Epithelial cell of esophagus (primary cell): ENCODE data around the gene PPP1R18.
"Not testable (repeated sequence)": the region's sequence is repeated elsewhere in the genome, so short reads cannot be mapped to it uniquely, and the experiment has no call there.

Source experiments
- DNase-seq: peaks from one replicate; pipeline ENCODE4 v3.0.0; 2010; ENCODE audit warnings: low read depth
- H3K4me3 ChIP-seq: 2 replicates; pipeline ENCODE4 v1.5.1; 2011; ENCODE audit warnings: mild to moderate bottlenecking, low read length, control low read depth
- TF ChIP-seq, protein P1 (sequence below): IDR thresholded peaks from 2 replicates; pipeline ENCODE4 v1.5.1; 2011; ENCODE audit warnings: low read depth, mild to moderate bottlenecking, low read length, control low read depth, inconsistent platforms; ENCODE audit not compliant: insufficient read depth; ENCODE audit errors: missing control alignments

The PPP1R18 gene

GRCh38 chr6:30678964-30679726 is 7.3 kb downstream of the PPP1R18 start:
- TF ChIP-seq, protein P1, sequence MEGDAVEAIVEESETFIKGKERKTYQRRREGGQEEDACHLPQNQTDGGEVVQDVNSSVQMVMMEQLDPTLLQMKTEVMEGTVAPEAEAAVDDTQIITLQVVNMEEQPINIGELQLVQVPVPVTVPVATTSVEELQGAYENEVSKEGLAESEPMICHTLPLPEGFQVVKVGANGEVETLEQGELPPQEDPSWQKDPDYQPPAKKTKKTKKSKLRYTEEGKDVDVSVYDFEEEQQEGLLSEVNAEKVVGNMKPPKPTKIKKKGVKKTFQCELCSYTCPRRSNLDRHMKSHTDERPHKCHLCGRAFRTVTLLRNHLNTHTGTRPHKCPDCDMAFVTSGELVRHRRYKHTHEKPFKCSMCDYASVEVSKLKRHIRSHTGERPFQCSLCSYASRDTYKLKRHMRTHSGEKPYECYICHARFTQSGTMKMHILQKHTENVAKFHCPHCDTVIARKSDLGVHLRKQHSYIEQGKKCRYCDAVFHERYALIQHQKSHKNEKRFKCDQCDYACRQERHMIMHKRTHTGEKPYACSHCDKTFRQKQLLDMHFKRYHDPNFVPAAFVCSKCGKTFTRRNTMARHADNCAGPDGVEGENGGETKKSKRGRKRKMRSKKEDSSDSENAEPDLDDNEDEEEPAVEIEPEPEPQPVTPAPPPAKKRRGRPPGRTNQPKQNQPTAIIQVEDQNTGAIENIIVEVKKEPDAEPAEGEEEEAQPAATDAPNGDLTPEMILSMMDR = peak; percentile 93
- peak; percentile 82 for DNase-seq

DNA sequence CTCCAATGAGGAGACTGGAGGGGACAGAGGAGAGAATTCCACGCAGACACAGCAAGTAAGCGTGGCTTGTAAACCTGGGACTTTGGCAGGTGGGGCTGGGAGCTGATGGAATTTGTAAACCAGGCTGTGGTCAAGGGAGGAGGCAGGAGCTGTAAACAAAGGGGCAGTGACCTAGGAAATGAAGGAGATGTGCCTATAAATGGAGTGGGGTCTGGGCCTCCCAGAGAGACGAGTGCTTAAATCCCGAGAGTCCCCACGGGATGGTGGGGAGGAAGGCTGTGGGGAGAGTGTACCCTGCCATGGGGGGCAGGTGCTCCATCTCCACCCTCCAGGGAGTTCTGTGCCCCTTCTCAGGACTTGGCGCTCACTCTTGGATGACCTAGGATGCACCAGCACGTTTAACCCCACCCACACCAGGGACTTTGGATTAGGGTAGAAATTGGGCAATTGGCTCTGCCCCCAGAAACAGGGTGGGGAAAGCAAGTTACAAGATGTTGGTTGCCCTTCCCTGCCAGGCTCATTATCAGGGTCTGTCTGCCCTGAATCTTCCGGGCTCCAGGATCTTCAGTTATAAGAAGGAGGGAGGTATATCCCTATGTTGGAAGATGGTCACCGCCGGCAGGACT is 9.7 kb downstream of the PPP1R18 start:
- no peak for DNase-seq
- no peak overlapping the region for H3K4me3 ChIP-seq
- TF ChIP-seq, protein P1 = no peak

More at GRCh38 chr6:30678964-30679726, 7.3 kb downstream of the PPP1R18 start:
- no peak overlapping the region for H3K4me3 ChIP-seq

DNA sequence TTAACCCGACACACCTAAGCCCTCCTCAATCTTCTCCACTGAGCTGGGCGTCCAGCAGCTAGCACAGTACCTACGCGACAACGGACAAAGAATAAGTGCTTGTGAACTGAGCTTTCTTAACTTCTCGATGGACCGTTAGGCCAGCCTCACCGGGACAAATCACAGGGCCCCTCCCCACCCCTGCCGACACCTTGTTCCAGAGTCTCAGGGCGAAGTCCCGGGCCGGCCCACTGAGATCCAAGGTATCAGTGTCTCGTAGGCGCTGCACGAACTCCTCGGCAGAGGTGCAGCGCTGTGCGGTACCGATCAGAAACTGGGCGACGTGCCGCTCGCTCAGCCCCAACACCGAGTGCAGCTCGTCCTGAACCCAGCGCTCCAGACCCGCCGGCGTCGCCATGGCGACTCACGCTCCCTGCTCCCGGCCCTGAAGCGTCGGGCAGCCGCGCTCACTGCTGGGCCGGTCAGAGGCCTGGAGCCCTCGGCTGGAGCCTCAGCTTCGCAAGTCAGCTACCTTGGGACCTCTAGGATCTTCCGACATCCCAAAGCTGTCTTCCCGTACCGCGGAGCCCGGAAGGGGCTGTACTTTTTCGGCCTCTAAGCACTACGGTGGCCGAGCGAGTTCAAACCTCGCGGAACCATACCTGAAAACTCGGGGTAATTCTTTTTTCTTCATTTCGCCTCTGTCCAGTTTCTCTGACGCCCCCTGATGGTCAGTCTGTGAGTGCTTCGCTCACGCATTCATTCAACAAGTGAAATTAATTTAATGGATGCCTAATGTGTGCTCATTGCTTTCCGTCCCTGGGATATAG is 13.8 kb downstream of the PPP1R18 start, which contains the start of gene DHX16:
Gene DHX16, minus strand, starts transcription at position 562 of the 809 bp plus-strand sequence. Its CDS starts 165 bp downstream, at position 397.
- TF ChIP-seq, protein P1 = peak; percentile 85
- H3K4me3 ChIP-seq = peak within 1 kb of the TSS; percentile 87
- DNase-seq = peak; percentile 99

GRCh38 chr6:30670760-30671527 is 15.5 kb downstream of the PPP1R18 start:
- H3K4me3 ChIP-seq = no peak overlapping the region
- DNase-seq = no peak
- TF ChIP-seq, protein P1 = peak; percentile 22

DNA sequence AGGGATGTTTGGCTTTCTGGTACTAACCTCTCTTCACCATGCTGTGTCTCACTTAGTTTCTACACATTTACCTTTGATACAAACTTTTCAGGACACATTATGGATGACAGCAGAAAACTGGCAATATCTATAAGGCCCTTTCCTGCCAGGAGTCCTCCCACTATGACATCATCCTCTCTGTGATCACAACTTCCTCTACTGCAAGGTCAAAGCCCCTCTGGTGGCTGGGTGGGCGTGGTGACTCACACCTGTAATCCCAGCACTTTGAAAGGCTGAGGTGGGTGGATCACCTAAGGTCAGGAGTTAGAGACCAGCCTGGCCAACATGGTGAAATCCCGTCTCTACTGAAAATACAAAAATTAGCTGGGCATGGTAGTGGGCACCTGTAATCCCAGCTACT is 20.1 kb downstream of the PPP1R18 start:
- not testable (repeated sequence) for H3K4me3 ChIP-seq
- DNase-seq = peak; percentile 28

GRCh38 chr6:30664994-30665767 is 21.3 kb downstream of the PPP1R18 start:
- TF ChIP-seq, protein P1 = no peak
- no peak overlapping the region for H3K4me3 ChIP-seq
- no peak for DNase-seq

DNA sequence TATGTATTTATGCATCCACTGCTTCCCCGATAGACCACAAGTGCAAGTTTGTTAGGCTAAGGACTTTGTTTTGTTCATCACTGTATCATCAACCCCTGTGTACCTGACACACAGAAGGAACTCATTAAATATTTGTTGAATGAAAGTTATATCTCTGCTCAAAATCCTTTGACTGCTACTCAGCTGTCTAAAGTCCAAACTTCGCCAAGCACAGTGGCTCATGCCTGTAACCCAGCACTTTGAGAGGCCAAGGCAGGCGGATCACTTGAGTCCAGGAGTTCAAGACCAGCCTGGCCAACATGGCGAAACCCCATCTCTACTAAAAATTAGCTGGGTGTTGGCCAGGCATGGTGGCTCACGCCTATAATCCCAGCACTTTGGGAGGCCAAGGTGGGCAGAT is 28.5 kb downstream of the PPP1R18 start:
- not testable (repeated sequence) for DNase-seq, H3K4me3 ChIP-seq
